ENCODE data around the gene MOB2.

DNA sequence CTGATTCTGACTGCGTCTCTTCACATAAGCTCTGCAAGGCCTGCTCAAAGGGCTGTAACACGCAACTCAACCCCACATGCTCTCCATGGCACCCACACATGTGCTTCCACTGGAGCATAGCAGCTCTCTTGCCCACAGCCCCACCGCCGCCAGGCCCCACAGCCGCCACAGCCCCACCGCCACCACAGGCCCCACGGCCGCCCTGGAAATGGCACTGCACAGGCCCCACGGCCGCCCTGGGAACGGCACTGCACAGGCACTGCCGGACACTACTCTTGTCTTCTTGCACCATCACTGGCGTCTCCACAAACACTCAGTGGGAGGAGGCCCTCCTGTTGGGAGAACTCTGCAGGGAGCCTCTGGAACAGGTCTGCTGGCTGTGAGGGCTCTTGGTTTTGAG lies 8.6 kb downstream of the MOB2 start:
- TF ChIP-seq, protein P1, sequence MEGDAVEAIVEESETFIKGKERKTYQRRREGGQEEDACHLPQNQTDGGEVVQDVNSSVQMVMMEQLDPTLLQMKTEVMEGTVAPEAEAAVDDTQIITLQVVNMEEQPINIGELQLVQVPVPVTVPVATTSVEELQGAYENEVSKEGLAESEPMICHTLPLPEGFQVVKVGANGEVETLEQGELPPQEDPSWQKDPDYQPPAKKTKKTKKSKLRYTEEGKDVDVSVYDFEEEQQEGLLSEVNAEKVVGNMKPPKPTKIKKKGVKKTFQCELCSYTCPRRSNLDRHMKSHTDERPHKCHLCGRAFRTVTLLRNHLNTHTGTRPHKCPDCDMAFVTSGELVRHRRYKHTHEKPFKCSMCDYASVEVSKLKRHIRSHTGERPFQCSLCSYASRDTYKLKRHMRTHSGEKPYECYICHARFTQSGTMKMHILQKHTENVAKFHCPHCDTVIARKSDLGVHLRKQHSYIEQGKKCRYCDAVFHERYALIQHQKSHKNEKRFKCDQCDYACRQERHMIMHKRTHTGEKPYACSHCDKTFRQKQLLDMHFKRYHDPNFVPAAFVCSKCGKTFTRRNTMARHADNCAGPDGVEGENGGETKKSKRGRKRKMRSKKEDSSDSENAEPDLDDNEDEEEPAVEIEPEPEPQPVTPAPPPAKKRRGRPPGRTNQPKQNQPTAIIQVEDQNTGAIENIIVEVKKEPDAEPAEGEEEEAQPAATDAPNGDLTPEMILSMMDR (IDR thresholded peaks at IDR 0.05) = no peak
- TF ChIP-seq POLR2A (IDR thresholded peaks at IDR 0.05) = no peak
- no peak for TF ChIP-seq EP300 (IDR thresholded peaks at IDR 0.05)
- TF ChIP-seq POLR2AphosphoS5 (IDR thresholded peaks at IDR 0.05) = no peak

Measured in suprapubic skin (tissue), 4 donors.